Activated CD4-positive, CD25-positive, alpha-beta regulatory T cell treated with anti-CD3 and anti-CD28 coated beads, Interleukin-2, amount 50 U/mL, for 16 hours (primary cell): ENCODE measurements around the gene PHF12.

Experiments
- DNase-seq: peaks from one replicate; pipeline ENCODE4 v3.0.0-alpha.2; 2020; ENCODE audit warnings: low read depth, low spot score

PHF12 gene

DNA sequence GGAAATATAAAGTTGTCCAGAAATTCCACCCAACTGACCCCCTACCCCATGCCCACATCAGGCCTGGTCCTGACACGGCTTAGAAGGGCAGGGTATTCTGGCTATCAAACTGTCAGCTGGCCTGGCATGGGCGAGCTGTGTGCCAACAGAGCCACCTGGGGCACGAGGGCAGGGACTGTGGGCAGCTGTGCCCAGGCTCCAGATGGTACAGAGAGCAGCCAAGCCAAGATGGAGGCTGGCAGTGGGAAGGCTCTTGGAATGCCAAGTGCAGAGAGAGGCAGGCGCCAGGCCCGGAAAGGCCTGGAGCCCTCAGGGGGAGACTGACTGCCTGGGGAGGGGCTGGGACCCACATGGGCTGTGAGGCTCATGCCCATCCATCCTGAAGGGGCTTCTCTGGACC, 24.3 kb upstream of the PHF12 start:
- DNase-seq = no peak

- DNase-seq = no peak
Observed at GRCh38 chr17:28975031-28975430, 23.7 kb upstream of the PHF12 start.

DNA sequence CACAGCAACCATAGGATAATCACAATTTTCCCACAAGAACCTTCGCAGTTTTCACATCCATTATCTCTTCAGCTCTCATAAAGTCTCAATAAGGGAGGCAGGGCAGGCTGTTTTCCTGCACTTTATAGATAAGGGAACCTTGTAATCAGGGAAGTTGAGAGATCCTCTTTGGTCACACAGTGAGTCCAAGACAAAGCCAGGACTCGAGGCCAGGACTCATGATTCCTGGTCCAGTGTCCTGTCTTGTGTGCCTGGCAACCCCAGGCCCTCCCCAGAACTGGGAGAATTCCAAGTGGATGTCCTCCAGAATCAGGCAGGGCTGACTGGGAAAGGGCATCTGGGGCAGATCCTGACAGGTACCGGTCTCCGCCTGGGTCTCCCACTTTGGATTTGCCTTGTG, 23.1 kb upstream of the PHF12 start:
- DNase-seq = no peak

DNA sequence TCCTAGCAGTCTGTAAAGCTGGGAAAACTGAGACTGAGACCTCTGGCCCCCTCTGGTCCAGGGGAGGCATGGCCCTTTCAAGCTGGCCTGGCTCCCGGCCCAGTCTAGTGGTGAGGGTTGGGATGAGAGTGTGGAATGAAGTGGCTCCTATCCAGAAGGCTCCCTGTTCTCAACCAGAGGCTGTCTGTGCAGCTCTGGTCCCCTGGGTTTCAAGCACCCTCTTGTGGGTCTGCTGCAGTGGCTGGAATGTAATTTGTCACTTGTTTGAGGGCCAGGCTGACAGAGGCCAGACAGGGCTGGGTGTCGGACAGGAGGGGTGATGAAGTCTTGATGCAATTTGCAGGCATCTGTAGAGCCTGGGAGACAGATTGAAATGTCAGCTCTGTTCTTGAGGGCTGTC, 22.1 kb upstream of the PHF12 start:
- DNase-seq = no peak

DNA sequence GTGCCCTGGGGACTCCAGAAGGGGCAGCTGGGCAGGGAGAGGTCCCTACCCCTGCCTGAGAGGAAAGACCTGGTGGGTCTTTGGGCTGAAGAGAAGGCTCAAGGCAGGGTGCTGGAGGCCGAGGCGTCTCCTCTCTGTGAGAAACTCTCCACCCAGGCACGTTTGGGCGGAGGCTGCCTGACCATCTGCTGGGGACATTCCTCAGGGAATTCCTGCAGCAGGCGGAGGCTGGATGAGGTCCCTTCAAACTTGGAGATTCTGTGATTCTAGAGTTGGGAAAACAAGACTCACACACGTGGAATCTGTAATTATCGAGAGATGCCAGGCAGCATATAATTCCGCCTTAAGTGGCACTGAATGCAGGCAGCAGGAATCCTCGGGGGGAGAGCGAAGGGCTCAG, 21.1 kb upstream of the PHF12 start:
- DNase-seq = no peak

DNA sequence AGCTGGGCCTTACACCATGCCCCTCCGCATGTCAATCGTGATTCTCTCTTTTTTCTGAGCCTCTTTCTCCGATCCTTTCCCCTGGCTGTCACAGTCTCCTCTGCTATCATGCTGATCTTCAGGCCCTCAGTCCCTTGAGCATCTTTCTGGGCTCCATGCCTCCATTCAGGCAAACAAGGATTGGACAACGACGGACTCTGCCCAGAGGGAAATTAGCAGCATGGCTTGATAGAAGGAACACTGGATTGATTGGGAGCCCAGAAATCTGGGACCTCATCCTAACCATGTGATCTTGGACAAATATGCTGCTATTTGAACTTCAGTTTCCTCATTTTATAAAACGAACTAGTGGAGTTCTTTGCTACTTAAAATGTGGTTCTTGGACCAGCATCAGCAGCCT, 19.6 kb upstream of the PHF12 start:
- no peak for DNase-seq

GRCh38 chr17:28969706-28970393, 18.5 kb upstream of the PHF12 start:
- DNase-seq = no peak

DNA sequence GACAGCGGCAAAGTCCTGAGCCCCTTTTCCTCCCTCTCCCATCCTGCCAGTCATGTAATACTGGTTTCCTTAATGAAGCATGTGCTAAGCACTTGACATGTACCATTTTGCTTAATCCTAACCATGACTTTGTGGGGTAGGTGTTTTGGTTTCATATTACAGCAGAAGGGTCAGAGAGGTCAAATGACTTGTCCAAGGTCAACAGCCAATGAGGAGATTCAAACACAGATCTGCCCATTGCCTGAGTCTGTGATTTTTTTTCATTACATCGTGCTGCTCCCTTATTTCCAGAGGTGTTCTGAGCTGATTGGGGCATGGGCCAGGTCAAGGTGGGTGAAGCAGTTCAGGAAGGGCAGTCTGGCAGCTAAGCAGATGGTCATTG, 17.6 kb upstream of the PHF12 start:
- no peak for DNase-seq

- no peak for DNase-seq
Observed at GRCh38 chr17:28968231-28968913, 17.1 kb upstream of the PHF12 start.

DNA sequence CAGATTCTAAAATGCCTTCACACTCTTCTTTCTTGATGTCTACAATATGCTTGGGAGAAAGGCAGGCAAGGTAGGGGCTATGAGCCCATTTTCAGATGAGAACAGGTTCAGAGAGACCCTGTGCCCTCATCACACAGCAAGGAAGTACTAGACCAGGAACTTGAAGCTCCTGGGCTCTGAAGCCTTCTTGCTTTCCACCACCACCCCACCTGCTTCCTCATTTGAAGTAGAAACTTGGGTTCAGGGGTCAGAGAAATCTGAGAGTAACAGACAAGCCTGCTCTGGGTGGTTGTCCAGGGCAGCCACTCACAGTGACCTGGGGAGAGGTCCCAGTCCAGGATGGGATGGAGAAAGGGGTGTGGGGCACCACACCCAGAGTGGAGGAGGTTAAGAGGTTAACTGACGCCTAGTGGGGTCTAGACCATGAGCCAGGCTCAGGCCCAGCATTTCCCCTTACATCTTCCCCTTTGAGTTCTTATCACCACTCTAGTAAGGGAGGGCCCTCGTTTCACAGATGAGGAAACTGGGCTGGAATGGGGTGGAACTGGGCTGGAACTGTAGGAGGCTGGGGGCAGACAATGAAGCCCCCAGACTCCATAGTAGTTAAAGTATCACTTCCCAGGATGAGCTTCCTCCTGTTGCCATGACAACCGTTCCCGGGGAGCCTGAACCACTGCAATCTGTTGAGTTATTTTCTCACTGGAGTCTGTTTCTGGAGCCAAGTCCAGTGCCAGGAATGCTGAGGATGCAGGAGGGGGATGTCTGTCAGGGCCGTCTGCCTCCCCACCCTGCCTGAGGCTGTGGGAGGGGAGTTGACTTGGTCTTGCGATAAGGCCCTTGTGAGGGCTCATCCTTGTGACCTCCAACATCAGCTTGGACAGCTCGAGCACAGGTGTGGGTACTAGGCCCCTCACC, 16.2 kb upstream of the PHF12 start:
- no peak for DNase-seq

GRCh38 chr17:28963841-28964240, 12.5 kb upstream of the PHF12 start:
- no peak for DNase-seq

GRCh38 chr17:28963055-28963611, 11.8 kb upstream of the PHF12 start:
- no peak for DNase-seq

- no peak for DNase-seq
Observed at GRCh38 chr17:28961391-28961790, 10.1 kb upstream of the PHF12 start.

GRCh38 chr17:28960256-28961061, 9.1 kb upstream of the PHF12 start:
- DNase-seq = no peak

- DNase-seq = no peak
Observed at GRCh38 chr17:28959471-28959871, 8.2 kb upstream of the PHF12 start.

- DNase-seq = no peak
Observed at GRCh38 chr17:28958820-28959455, 7.6 kb upstream of the PHF12 start.

DNA sequence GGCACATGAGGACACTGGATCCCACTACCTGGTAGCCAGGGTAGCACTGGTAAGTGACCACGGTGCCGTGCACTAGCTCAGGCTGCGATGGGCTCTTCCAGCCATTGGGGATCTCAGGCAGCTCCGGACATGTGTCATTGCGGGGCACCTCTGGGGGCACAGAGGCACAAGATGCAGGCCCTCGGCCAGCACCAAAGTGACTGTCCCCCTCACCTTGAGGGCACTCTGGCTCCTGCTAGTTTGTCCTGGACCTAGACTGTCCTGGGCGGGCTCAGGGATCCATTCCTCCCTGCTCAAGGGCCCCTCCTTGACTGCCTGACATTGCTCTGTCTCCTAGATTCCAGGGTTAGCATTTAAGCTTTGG, 6.7 kb upstream of the PHF12 start:
- DNase-seq = no peak

- DNase-seq = no peak
Observed at GRCh38 chr17:28957277-28957991, 6.1 kb upstream of the PHF12 start.

DNA sequence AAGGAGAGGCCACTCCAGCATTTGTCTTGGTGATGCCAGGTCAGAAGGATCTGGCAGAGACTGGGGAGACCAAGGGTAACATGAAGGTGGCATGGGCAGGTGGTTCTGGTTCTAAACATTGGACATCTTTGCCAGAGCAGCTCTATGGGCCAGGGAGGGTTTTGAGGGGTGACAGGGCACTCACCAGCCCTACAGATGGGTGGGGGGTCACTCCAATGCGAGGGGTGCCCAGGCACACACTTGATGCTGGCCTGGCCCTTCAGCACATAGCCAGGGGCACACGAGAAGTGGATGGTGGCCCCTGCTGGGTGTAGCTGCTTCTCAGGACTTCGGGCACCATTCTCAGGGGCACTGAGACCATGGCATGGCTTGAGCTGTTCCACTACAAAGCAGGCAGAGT, 5.5 kb upstream of the PHF12 start:
- DNase-seq = no peak

DNA sequence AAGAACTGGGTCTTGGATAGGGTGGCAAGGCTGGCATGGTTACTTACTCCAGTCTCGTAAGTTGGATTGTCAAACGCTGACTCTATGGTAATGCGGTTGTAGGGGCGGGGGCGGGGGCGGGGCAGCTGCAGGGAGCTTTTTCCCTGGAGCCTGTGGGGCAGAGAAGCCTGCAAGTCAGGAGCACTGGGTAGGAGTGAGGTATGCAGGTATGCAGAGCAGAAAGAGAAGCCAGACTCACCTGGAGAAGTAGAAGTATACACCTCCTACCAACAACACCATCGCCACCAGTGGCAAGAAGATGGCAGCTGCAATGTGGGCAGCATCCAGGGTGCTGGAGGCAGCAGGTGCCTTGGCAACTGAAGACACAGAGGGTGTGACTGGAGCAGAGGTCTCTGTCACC, 4.8 kb upstream of the PHF12 start:
- DNase-seq = no peak
